ENCODE measurements around the gene ANKRD33B. TPM values are rescaled to one million over a fixed set of nuclear protein-coding genes. Genes with fewer than 3 reads are reported as not detected.

Gene ANKRD33B
- polyA plus RNA-seq, 1 experiment = 4.8 TPM

DNA sequence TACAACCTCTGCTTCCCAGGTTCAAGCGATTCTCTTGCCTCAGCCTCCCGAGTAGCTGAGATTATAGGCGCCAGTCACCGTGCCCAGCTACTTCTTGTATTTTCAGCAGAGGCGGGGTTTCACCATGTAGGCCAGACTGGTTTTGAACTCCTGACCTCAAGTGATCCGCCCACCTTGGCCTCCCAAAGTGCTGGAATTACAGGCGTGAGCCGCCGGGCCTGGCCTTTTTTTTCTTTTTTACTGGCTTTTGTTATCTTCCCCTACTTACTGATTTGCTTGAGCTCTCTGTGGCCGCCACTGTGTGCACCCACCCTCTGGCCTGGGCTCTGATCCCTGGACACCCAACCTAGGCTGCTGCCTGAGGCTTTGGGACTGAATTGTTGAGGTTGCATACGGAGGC is 60.3 kb downstream of the ANKRD33B start:
- Histone ChIP-seq H3K27me3 (ENCODE audit: control insufficient read depth, insufficient read depth, low read length) (no peaks in the 10 kb centered on the region), H3K9me3 (ENCODE audit: control insufficient read depth, insufficient read depth, low read length) (peaks cover 3% of the 10 kb centered on the region; the same call in 1 of the 2 replicates), H3K4me3 (ENCODE audit: low read depth, low read length) (no peak overlapping the region), H3K27ac (ENCODE audit: low read depth, low read length) (no peak overlapping the region)
- DNase-seq (ENCODE audit: low read depth, low spot score) = no peak
- TF ChIP-seq, protein P1, sequence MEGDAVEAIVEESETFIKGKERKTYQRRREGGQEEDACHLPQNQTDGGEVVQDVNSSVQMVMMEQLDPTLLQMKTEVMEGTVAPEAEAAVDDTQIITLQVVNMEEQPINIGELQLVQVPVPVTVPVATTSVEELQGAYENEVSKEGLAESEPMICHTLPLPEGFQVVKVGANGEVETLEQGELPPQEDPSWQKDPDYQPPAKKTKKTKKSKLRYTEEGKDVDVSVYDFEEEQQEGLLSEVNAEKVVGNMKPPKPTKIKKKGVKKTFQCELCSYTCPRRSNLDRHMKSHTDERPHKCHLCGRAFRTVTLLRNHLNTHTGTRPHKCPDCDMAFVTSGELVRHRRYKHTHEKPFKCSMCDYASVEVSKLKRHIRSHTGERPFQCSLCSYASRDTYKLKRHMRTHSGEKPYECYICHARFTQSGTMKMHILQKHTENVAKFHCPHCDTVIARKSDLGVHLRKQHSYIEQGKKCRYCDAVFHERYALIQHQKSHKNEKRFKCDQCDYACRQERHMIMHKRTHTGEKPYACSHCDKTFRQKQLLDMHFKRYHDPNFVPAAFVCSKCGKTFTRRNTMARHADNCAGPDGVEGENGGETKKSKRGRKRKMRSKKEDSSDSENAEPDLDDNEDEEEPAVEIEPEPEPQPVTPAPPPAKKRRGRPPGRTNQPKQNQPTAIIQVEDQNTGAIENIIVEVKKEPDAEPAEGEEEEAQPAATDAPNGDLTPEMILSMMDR (IDR thresholded peaks at IDR 0.05; ENCODE audit: low read depth, low read length) = no peak
- CTCF ChIA-PET = interaction anchor here (1.1 to 1.5 kb wide), 2 partner anchors 171 to 172 kb away, joined by 3 read pairs; no protein-coding TSS in a partner anchor
- POLR2A ChIA-PET = no interaction called here

DNA sequence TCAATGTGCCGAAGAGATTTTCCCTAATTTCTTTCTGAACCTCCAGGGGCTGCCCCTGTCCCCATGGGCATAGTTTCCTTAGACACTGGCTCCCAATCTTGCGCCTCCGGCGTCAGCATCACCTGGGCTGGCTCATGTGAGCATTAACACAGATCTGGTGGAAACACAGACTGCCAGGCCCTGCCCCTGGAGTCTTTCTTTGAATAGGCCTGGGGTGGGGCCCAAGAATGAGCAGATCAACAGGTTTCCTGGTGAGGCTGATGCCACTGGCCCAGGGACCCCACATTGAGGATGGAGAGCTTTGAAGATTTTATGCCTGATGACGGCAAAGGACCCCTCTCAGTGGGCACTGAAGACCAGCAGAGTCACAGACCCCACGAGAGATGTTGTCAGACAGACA is 60.8 kb downstream of the ANKRD33B start:
- H3K27ac ChIP-seq (ENCODE audit: low read depth, low read length) = no peak overlapping the region
- H3K9me3 ChIP-seq (ENCODE audit: control insufficient read depth, insufficient read depth, low read length) = peaks cover 3% of the 10 kb centered on the region; the same call in 1 of the 2 replicates
- H3K27me3 ChIP-seq (ENCODE audit: control insufficient read depth, insufficient read depth, low read length) = no peaks in the 10 kb centered on the region
- no peak overlapping the region for H3K4me3 ChIP-seq (ENCODE audit: low read depth, low read length)
- ChIA-PET POLR2A (no interaction called here), CTCF (interaction anchor here (1.1 kb wide), 1 partner anchor 172 kb away, joined by 3 read pairs; no protein-coding TSS in a partner anchor)
- DNase-seq (ENCODE audit: low read depth, low spot score) = no peak
- TF ChIP-seq, protein P1 (IDR thresholded peaks at IDR 0.05; ENCODE audit: low read depth, low read length) = no peak

DNA sequence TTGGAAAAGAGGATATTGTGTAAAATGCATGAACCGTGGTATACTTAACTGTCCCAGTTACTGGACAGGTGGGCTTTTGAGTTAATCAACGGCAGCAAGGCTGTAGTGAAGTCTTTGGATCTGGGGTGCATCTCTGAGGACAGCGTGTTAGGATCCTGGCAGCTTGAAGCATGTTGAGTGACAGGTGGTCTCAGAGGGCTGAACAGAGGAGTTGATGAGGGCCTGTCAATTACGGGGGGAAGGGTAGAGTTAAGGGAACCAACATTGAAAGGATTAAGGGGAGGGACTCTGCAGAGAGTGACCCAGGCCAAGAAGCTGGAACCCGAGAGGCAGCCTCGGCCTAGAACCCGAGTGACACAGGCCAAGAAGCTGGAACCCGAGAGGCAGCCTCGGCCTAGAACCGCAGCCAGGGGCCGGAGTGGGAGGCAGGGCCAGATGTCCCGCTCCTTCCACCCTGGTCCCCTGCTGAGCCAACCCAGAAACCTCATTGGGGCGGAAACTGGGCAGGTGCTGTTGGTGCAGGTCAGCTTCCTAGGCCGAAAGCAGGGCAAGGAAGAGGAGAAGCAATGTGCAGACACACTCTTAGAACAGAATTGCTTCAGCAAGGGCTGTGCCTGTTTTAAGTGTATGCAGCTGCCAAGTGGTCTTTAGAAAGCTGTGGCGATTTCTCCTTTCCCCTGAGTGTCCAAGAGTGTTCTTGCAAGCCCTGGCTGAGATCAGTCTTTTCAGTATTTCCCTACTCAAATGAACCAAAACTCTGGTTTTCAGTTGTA is 62.0 kb downstream of the ANKRD33B start:
- DNase-seq (ENCODE audit: low read depth, low spot score) = no peak
- POLR2A ChIA-PET = no interaction called here
- Histone ChIP-seq H3K27me3 (ENCODE audit: control insufficient read depth, insufficient read depth, low read length) (no peaks in the 10 kb centered on the region), H3K9me3 (ENCODE audit: control insufficient read depth, insufficient read depth, low read length) (no peaks in the 10 kb centered on the region), H3K4me3 (ENCODE audit: low read depth, low read length) (no peak overlapping the region), H3K27ac (ENCODE audit: low read depth, low read length) (no peak overlapping the region)
- TF ChIP-seq, protein P1 (IDR thresholded peaks at IDR 0.05; ENCODE audit: low read depth, low read length) = no peak
- CTCF ChIA-PET = interaction anchor here (1.1 to 4.9 kb wide), 3 partner anchors 17 to 173 kb away, joined by 3 to 162 read pairs (median 28); no protein-coding TSS in a partner anchor

DNA sequence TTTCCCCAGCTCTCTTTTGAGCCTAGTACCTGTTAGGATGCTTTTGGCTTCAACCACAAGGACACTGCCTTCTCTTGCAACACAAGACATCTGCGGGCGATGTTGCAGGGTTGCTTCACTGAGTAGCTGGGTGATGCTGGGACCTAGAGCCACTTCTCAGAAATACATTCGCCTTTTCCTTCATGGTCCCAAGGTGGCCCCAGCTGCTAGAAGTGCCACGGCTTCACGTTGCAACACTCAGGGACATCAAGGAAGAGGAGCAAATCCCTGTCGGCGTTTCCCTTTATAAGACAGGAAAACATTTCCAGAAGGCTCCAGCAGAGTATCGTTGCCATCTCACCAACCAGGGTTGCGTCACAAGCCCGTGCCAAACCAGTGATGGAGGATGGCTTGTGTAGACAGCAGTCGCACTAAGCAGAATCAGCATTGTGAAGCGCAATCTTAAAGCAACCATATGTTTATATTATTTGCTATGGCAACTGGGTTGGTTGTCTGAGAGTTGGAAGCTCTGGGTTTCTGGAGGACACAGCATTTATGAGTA is 62.7 kb downstream of the ANKRD33B start:
- no peak overlapping the region for H3K27ac ChIP-seq (ENCODE audit: low read depth, low read length)
- CTCF ChIA-PET = interaction anchor here (1.2 to 4.9 kb wide), 11 partner anchors 13 to 178 kb away, joined by 4 to 162 read pairs (median 12); no protein-coding TSS in a partner anchor
- H3K4me3 ChIP-seq (ENCODE audit: low read depth, low read length) = no peak overlapping the region
- H3K9me3 ChIP-seq (ENCODE audit: control insufficient read depth, insufficient read depth, low read length) = no peaks in the 10 kb centered on the region
- DNase-seq (ENCODE audit: low read depth, low spot score) = no peak
- no peaks in the 10 kb centered on the region for H3K27me3 ChIP-seq (ENCODE audit: control insufficient read depth, insufficient read depth, low read length)
- POLR2A ChIA-PET = interaction anchor here (2.5 kb wide), 1 partner anchor 172 kb away, joined by 16 read pairs; no protein-coding TSS in a partner anchor
- TF ChIP-seq, protein P1 (IDR thresholded peaks at IDR 0.05; ENCODE audit: low read depth, low read length) = no peak

Data from AG04450 (cell line).